22Rv1 (cell line): Measurements from ENCODE around the gene RORB.

Experiments used
- H3K27ac ChIP-seq: fragments of 450-650 bp; 2 replicates; pipeline ENCODE4 v1.5.1; 2017
- CTCF ChIP-seq: fragments of 450-650 bp; IDR thresholded peaks from 2 replicates; pipeline ENCODE4 v1.5.1; 2017; ENCODE audit warnings: mild to moderate bottlenecking
- ZFX ChIP-seq: fragments of 450-650 bp; IDR thresholded peaks from 2 replicates; pipeline ENCODE4 v1.6.1; 2017; ENCODE audit warnings: antibody characterized with exemption, borderline replicate concordance

The RORB gene

GRCh38 chr9:74555565-74555964 lies 58.4 kb downstream of the RORB start:
- H3K27ac ChIP-seq: no peak overlapping the region
- no peak for TF ChIP-seq CTCF

DNA sequence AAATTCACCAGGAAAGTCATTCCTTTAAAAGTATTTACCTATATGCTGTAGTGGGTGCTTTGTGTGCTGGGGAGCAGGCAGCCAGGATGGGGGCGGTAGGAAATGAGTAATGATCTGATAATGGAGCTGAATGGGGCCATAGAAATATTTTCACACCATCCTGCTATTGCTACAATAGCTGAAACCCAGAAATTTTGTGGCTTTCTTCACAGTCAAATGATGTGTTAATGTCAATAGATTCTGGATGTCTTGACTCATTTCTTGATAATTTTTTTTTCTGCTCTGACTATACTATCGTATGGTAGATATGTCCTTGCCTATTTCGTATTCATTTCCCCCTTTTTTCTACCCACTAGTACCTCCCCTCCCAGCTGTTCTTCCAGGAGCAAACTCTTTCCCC lies 59.5 kb downstream of the RORB start:
- H3K27ac ChIP-seq: no peak overlapping the region
- no peak for TF ChIP-seq ZFX
- no peak for TF ChIP-seq CTCF

- no peak for TF ChIP-seq CTCF
- TF ChIP-seq ZFX: no peak
- H3K27ac ChIP-seq: no peak overlapping the region
These were observed 60.4 kb downstream of the RORB start for GRCh38 chr9:74557571-74557970.

DNA sequence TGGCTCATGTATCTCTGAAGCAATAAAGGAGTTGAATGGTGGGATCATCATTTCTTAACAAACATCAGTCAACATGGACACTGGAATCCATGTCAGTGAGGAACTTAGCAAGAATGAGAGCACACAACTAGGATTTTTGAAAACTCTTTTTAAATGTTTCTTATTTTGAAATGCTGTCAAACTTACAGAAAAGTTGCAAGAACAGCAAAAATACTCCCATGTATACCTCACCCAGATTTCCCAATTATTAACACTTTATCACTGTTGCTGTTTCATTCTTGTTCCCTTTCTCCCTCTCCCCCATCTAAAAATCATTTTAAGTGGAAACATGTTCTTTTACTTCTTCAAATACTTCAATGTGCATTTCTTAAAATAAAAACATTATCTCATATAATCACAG lies 65.5 kb downstream of the RORB start:
- no peak for TF ChIP-seq ZFX
- TF ChIP-seq CTCF: no peak
- no peak overlapping the region for H3K27ac ChIP-seq

GRCh38 chr9:74570879-74571512 lies 73.9 kb downstream of the RORB start:
- TF ChIP-seq CTCF (peak; percentile 74), ZFX (no peak)
- H3K27ac ChIP-seq: no peak overlapping the region

DNA sequence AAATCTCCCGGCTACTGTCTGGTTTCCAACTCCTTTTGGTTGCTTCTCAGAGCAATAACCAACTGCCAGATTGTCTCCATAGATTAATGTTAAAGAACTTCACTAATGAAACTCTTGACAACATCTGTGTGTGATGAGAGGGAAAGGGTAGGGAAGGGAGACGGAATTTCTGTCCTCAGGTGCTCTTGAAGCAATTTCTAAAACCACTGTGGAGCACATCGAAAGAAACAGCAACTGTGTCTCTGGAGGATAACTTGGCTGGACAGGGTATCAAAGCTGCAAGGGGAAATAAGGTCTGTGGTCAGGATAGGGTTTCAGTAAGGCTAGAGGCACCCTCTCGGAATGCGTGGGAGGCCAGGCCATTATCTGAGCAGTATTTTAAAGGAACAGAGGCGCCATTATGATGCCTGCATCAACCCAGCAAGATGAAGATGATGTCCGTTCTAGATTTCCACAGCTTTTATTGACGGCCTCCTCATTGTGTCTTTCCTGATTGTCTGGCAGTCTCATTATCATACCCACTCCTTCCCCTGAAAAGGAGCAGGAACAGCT lies 76.6 kb downstream of the RORB start:
- no peak overlapping the region for H3K27ac ChIP-seq
- TF ChIP-seq CTCF: no peak
- TF ChIP-seq ZFX: no peak

GRCh38 chr9:74576176-74576575 lies 79.0 kb downstream of the RORB start:
- TF ChIP-seq ZFX (no peak), CTCF (no peak)
- no peak overlapping the region for H3K27ac ChIP-seq
